Activated T-cell treated with anti-CD3 and anti-CD28 coated beads for 48 hours (primary cell): ENCODE data around the gene TIMP2.
"Not testable (repeated sequence)": the region's sequence is repeated elsewhere in the genome, so short reads cannot be mapped to it uniquely, and the experiment has no call there.

Experiments
- DNase-seq: peaks from one replicate; pipeline ENCODE4 v3.0.0-alpha.2; 2020; ENCODE audit warnings: low read depth

TIMP2 gene

GRCh38 chr17:78867046-78867445, 58.1 kb downstream of the TIMP2 start:
- not testable (repeated sequence) for DNase-seq

GRCh38 chr17:78865682-78866390, 59.4 kb downstream of the TIMP2 start:
- peak; percentile 50 for DNase-seq

DNA sequence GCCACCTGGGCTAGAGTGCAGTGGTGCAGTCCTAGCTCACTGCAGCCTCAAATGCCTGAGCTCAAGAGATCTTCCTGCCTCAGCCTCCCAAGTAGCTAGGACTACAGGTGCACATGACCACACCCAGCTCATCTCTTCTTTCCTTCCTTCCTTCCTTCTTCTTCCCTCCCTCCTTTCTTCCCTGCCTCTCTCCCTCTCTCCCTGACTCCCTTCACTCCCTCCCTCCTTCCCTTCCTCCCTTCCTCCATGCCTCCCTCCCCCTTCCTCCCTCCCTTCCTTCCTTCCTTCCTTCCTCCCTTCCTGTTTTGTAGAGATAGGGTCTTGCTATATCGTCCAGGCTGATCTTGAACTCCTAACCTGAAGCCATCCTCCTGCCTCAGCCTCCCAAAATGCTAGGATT, 61.1 kb downstream of the TIMP2 start:
- no peak for DNase-seq

DNA sequence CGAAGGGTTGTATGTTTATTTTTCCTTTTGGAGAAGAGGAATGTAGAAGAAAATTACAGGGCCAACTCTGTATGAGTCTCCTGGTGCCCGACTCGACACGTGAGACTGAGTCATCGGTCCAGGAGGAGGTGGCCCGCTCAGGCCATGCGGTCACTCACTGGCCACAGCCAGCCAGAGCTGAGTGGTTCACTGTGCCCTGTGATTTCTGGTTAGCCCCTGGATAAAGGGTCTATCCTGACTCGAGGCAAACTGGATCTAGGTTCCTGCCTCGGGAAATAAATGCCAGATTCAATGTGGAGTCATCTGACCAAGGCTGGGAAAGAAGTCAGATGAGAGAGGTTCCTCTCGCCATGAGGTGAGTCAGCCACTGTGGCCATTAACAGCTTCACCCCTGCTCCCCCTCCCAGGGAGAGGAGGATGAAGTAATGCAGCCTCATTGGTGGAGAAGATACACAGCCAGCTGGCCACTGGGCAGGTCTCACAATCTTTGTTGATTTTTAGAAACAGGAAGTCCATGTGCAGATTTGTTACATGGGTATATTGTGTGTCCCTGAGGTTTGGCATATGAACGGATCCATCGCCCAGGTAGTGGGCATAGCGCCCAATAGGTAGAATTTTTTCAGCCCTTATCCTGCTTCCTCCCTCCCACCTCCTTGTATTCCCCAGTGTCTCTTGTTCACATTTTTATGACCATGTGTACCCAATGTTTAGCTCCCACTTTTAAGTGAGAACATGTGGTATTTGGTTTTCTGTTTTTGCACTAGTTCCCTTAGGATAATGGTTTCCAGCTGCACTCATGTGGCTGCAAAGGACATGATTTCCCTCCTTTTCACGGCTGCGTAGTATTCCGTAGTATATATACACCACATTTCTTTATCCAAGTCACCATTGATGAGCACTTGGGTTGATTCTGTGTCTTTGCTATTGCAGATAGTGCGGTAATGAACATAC, 62.8 kb downstream of the TIMP2 start:
- no peak for DNase-seq

DNA sequence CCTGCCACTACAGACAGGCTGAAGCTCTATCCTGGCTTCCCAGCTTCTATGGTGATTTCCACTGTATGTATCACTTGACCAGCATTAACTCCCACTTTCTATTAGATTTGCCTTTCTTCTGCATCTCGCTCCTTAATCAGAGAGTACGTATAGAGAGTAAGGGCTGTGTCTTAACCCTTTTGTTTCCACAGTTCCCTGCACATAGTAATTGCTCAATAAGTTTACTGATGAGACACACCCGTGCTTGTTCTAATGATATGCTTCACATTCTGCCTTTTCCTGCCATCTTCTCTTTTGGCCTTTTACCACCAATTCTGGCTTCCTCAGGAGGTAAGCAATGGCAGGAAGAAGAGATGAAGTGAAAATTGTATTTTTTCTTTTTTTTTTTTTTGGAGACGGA, 64.0 kb downstream of the TIMP2 start:
- no peak for DNase-seq

DNA sequence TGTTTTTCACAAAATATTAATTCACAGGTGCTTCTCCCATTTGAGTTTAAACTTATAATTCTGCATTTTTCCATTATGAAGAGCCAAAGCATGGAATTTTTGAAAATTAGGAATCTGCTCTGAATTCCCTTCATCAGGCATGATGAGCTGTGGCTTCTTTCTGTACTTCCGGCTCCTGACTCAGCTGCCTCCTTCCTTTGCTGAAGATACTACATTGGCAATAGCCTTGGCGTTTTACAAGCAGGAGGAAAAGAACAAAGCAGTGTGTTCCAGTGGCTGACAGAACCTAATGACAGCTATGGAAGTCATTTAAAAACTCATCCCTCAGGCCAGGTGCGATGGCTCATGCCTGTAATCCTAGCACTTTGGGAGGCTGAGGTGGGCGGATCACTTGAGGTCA, 66.1 kb downstream of the TIMP2 start:
- DNase-seq: no peak

DNA sequence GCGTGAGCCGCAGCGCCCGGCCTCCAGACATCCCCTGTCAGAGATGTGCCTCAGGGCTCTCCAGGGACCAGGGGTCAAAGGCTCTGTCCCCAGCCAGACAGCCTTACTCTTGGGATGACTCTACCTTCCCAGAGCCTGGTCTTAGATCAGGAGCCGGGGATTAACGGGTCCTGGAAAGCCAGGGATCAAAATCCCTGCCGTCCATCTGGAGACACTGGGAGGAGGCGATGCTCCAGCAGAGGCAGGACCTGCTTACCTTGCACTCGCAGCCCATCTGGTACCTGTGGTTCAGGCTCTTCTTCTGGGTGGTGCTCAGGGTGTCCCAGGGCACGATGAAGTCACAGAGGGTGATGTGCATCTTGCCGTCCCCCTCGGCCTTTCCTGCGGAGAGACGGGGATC, 67.9 kb downstream of the TIMP2 start:
- no peak for DNase-seq

- DNase-seq: no peak
These were observed 69.5 kb downstream of the TIMP2 start for GRCh38 chr17:78855561-78856165.

DNA sequence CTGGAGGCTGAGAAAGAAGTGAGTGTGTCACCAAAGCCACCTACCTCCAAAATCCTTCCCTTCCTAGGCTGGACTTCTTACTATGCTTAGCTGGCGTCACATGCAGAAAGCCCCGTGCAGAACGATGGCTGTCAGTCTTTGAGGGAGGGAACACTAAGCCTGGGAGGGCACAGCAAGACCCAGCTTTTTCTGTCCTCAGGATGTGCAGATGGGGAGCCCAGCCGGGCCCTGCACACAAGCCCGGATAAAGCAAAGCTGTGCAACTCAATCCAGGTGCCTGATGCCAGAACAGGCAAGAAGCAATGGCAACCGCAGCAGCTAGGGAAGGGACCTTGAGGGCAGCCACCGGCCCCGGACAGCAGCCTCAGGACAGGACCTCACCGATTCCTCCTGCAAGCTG, 70.7 kb downstream of the TIMP2 start:
- no peak for DNase-seq

DNA sequence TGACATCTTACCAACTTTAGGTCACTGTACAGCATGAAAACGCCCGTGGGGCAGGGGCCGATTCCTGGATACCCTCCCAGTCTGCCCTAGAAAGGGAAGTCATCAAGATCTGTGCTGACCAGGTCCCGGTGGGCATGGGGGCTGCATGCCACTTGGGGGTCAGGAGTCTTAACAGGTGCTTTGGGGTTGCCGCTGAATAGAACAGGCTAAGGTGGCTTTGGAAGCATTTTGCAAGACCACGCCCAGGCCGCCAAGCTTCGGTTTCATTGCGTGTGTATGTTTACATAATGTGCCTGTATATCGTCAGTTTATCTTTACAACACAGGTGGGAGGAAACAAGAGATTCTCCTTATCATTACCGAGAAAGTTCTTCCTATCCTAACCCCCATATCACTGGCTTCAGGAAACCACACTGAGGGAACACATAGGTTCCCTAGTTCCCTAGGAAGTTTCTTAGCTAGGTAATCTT, 71.2 kb downstream of the TIMP2 start:
- DNase-seq: no peak

DNA sequence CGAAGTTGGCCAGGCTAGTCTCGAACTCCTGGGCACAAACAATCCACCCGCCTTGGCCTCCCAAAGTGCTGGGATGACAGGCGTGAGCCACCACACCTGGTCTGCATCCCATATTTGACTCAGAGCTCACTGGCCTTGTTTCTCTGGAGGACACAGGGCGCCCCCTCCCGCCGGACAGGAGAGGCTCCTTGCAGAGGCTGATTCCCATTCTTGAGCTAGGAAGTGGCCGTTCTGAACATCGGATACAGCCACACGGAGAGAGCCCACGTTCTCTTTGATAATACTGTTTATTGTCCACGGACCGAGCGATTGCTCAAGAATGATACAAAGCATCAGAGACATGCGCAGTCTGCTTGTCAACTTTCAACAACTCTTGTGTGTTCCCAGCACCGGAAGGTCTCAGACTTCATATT, 72.5 kb downstream of the TIMP2 start:
- no peak for DNase-seq

DNA sequence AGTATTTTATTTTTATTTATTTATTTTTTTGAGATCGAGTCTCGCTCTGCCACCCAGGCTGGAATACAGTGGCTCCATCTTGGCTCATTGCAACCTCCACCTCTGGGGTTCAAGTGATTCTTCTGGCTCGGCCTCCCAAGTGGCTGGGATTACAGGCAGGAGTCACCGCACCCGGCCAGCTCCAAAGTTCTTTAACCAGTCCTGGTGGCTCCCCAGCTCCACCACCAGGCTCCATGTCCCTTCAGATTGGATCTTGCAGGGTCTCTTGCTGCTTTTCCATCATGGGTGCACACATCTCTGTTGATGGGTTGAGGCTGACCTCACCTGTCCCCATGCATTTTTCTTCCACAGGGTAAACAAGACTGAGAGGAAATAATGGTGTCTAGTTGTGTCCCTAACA, 76.2 kb downstream of the TIMP2 start:
- DNase-seq: no peak

DNA sequence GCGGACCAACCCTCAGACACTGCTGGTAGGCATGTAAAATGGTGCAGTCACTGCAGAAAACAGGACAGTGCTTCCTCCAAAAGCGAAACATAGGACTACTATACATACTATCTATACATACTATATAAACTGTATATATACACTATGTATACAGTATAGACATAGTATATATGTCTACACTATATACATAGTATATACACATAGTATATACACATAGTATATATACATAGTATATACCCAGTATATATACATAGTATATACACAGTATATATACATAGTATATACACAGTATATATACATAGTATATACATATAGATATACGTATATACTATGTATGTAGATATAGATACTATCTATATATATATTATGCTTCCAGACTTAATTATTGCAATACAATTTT, 78.1 kb downstream of the TIMP2 start:
- no peak for DNase-seq

- DNase-seq: no peak
These were observed 80.7 kb downstream of the TIMP2 start for GRCh38 chr17:78844301-78845005.

GRCh38 chr17:78842881-78843565, 82.2 kb downstream of the TIMP2 start:
- peak; percentile 52 for DNase-seq

DNA sequence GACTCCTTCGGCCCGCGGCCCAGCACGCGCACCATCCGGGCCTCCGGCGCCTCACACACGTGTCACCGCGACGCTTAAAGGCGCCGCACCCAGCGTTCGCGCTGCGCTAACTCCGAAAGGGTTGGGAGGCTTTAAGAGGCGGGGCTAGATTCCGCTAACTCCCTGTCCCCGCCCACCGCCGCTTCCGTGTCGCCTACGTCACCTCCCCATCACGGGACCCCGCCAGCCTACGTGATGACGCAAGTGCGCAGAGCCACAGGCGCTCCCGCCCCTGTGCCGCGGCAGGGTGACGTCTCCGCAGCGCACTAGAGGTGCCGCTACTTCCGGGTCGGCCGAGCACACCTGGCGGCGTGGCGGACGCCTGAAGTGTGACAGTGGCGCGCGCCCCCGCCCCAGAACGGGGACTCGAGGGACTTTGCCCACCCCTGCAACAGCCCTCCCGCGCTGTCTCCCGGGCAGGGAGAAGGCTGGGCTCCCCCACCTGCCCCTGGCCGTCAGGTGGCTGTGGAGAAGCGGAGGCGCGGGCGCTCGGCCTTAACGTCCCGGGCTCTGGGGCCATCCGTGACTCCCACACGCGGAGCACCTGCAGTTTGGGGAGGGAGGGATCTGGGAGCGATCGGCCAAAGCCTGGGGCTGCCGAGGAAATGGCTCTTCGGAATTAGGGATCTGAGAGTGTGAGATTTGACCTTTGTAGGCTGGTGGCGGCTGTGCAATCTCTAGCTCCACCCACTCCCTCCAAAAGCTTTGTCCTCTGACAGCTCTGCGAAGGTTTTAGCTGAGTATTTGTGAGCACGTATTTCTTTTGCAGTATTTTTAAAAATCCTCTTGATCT, 84.2 kb downstream of the TIMP2 start, which contains the start of gene USP36:
Gene USP36 (minus strand): TSS at position 35 of the 832 bp plus-strand sequence. CDS start 4,451 bp downstream, outside the sequence.
- DNase-seq: peak; percentile 99

DNA sequence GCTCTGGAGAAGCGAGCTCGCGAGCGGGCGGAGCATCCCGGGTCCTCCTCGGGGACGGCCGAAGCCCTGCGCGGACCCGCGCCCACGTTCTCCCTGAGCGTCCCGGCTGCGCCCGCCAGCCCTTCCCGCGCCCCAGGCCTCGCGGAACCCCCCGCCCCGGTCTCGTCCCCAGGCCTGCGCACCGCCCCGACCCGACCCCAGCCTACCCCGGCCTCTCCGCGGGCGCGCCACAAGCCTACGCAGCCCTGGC, 84.7 kb downstream of the TIMP2 start:
- DNase-seq: no peak

DNA sequence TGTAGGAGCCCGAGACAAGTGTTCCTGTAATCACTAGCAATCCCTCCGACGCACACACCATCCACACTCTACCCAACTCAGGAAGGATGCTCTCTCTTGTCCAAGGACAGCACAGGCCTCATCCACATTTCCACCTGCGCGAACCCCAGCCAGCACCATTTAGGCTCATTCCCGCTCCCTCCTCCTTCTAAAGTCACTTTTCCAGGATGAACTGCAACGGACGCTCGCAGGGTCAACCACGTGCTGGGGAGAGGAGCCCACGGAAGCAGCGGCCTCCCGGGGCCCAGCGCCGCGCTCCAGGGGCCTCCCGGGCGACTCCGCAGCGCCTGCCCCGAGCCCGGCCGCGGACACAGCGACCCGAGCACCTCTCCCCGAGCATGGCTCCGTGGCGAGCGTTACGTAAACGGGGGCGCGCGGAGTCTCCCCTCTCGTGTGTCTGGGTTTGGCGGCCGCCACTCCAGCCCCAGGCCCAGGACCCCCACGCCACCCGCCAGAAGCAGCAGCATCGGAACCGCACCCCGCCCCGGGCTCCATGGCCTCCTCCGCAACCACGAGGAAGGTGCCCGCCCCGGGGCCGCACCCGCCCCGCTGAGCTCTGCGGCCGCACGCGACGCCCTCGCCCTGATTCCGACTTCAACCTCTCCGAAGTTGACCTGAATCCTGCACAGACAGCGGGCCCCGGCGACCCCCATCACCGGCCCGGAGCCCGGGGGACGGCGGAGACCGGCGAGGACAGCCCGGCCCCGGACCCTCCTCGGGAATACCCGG, 85.2 kb downstream of the TIMP2 start:
- peak; percentile 45 for DNase-seq

DNA sequence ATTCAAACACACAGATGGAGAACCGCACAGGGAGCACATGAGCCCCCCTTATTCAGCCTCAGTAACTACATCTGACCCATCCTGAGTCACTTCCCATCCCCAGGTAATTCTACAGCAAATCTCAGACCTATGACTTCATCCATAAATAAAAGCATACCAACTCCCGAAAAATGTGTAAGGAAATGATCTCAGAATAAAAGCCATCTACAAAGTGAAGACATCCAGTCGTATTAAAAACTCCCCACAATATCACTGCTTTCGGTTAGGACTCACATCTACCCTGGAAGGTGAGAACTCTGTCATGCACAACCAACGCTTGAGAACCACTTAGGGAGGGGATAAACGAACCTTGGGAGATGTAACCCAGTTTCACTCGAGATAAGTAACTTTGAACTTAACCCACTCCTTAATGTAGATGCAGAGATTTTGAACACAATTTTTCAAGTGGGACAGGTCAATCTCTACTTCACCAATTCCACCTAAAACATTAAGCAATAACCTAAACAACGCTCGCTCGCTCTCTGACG, 85.9 kb downstream of the TIMP2 start:
- DNase-seq: no peak

- DNase-seq: no peak
These were observed 86.6 kb downstream of the TIMP2 start for GRCh38 chr17:78838574-78839005.
